HL-60 (cell line): ENCODE data around the gene RNF227.

ENCODE experiments used
- DNase-seq, 2 experiments: peaks; one replicate each; pipeline ENCODE4 v3.0.0-alpha.2; 2010 to 2020; ENCODE audit warnings: low read depth in 1 of 2, low spot score in 1 of 2
- H3K27ac ChIP-seq: fragments of 250-450 bp; sonication (Bioruptor Pico); replicated peaks from 2 replicates; pipeline ENCODE4 v1.5.1; 2020; ENCODE audit warnings: mild to moderate bottlenecking, moderate library complexity
- H3K27me3 ChIP-seq: fragments of 250-450 bp; sonication (Bioruptor Pico); 2 replicates; pipeline ENCODE4 v1.5.1; 2021; ENCODE audit warnings: mild to moderate bottlenecking, moderate library complexity; ENCODE audit not compliant: insufficient read depth, poor library complexity, severe bottlenecking
- H3K4me3 ChIP-seq: replicated peaks from 2 replicates; pipeline ENCODE4 v1.5.1; 2011; ENCODE audit warnings: mild to moderate bottlenecking, control low read depth, low read length; ENCODE audit not compliant: insufficient read depth
- GABPA ChIP-seq: IDR thresholded peaks from 2 replicates; pipeline ENCODE4 v1.6.1; 2012; ENCODE audit warnings: low read depth
- POLR2AphosphoS5 ChIP-seq: IDR thresholded peaks from 2 replicates; pipeline ENCODE4 v1.6.1; 2012; ENCODE audit warnings: low read depth
- REST ChIP-seq: IDR thresholded peaks from 2 replicates; pipeline ENCODE4 v1.6.1; 2012; ENCODE audit warnings: low read depth; ENCODE audit not compliant: insufficient replicate concordance
- SPI1 ChIP-seq: IDR thresholded peaks from 2 replicates; pipeline ENCODE4 v1.6.1; 2012; ENCODE audit warnings: low read depth, mild to moderate bottlenecking, borderline replicate concordance
- TF ChIP-seq, protein P1 (sequence below): IDR thresholded peaks from one replicate; pipeline ENCODE4 v1.5.1; 2011; ENCODE audit warnings: low read length, control low read depth, inconsistent platforms; ENCODE audit not compliant: insufficient read depth

The RNF227 gene

GRCh38 chr17:7944326-7944725, 28.2 kb upstream of the RNF227 start:
- H3K4me3 ChIP-seq = no peak overlapping the region
- no peaks in the 10 kb centered on the region for H3K27me3 ChIP-seq
- DNase-seq = no peak

GRCh38 chr17:7943291-7943690, 27.2 kb upstream of the RNF227 start:
- H3K4me3 ChIP-seq = no peak overlapping the region
- H3K27ac ChIP-seq = no peak overlapping the region
- no peaks in the 10 kb centered on the region for H3K27me3 ChIP-seq
- no peak for DNase-seq
- TF ChIP-seq, protein P1, sequence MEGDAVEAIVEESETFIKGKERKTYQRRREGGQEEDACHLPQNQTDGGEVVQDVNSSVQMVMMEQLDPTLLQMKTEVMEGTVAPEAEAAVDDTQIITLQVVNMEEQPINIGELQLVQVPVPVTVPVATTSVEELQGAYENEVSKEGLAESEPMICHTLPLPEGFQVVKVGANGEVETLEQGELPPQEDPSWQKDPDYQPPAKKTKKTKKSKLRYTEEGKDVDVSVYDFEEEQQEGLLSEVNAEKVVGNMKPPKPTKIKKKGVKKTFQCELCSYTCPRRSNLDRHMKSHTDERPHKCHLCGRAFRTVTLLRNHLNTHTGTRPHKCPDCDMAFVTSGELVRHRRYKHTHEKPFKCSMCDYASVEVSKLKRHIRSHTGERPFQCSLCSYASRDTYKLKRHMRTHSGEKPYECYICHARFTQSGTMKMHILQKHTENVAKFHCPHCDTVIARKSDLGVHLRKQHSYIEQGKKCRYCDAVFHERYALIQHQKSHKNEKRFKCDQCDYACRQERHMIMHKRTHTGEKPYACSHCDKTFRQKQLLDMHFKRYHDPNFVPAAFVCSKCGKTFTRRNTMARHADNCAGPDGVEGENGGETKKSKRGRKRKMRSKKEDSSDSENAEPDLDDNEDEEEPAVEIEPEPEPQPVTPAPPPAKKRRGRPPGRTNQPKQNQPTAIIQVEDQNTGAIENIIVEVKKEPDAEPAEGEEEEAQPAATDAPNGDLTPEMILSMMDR = no peak
- TF ChIP-seq SPI1 (no peak), POLR2AphosphoS5 (no peak), REST (no peak), GABPA (no peak)

More at GRCh38 chr17:7944326-7944725, 28.2 kb upstream of the RNF227 start:
- TF ChIP-seq REST (no peak), POLR2AphosphoS5 (no peak), SPI1 (no peak)
- TF ChIP-seq, protein P1 = no peak
- no peak overlapping the region for H3K27ac ChIP-seq

GRCh38 chr17:7940743-7941142, 24.7 kb upstream of the RNF227 start:
- no peaks in the 10 kb centered on the region for H3K27me3 ChIP-seq
- TF ChIP-seq POLR2AphosphoS5 (no peak), REST (no peak)
- TF ChIP-seq, protein P1 = no peak
- H3K4me3 ChIP-seq = no peak overlapping the region
- H3K27ac ChIP-seq = no peak overlapping the region
- no peak for DNase-seq
